GM13977 (cell line): ENCODE results near the gene C18orf32.

Experiments
- DNase-seq: peaks from one replicate; pipeline ENCODE4 v3.0.0; 2012; ENCODE audit warnings: low spot score
- CTCF ChIP-seq: IDR thresholded peaks from 2 replicates; pipeline ENCODE4 v1.5.1; 2012; ENCODE audit warnings: mild to moderate bottlenecking, control low read depth; ENCODE audit not compliant: insufficient read depth; ENCODE audit errors: extremely low read depth, missing control alignments
- in situ Hi-C: fragments of 300-500 bp; cut with MboI; formaldehyde crosslinking; loops from one replicate; pipeline ENCODE4 v1.12.0; 2022; ENCODE audit warnings: low sequenced_read_pairs, low pct_unique_long_range_greater_than_20kb, mixed read lengths, inconsistent platforms; ENCODE audit not compliant: unreplicated experiment

C18orf32 gene

GRCh38 chr18:49431165-49431962, 55.7 kb downstream of the C18orf32 start:
- in situ Hi-C loops: loop anchor here (25.0 kb wide), 1 partner anchor 744 kb away; no protein-coding TSS in a partner anchor
- TF ChIP-seq CTCF: no peak
- no peak for DNase-seq
